GDM1 (cell line): ENCODE results near the gene CTCF.

Experiments used
- DNase-seq: peaks from one replicate; lab custom pipeline; 2025; lab: John Stamatoyannopoulos, UW

Gene CTCF

GRCh38 chr16:67535201-67535600, 27.1 kb upstream of the CTCF start:
- DNase-seq = no peak

- DNase-seq = no peak
Observed at GRCh38 chr16:67537270-67537635, 25.1 kb upstream of the CTCF start.

GRCh38 chr16:67537636-67538591, 24.4 kb upstream of the CTCF start:
- no peak for DNase-seq

GRCh38 chr16:67538666-67539101, 23.6 kb upstream of the CTCF start:
- DNase-seq = no peak

- DNase-seq = no peak
Observed at GRCh38 chr16:67539271-67539670, 23.1 kb upstream of the CTCF start.

GRCh38 chr16:67539691-67540635, 22.4 kb upstream of the CTCF start:
- no peak for DNase-seq

- DNase-seq = no peak
Observed at GRCh38 chr16:67540756-67541155, 21.6 kb upstream of the CTCF start.

GRCh38 chr16:67541391-67542263, 20.7 kb upstream of the CTCF start:
- no peak for DNase-seq

- peak; percentile 69 for DNase-seq
Observed at GRCh38 chr16:67542464-67542863, 19.9 kb upstream of the CTCF start.

GRCh38 chr16:67543036-67543435, 19.3 kb upstream of the CTCF start:
- no peak for DNase-seq

- no peak for DNase-seq
Observed at GRCh38 chr16:67543582-67543981, 18.7 kb upstream of the CTCF start.

GRCh38 chr16:67544329-67544841, 17.9 kb upstream of the CTCF start:
- no peak for DNase-seq

GRCh38 chr16:67544844-67545664, 17.3 kb upstream of the CTCF start:
- no peak for DNase-seq

- DNase-seq = no peak
Observed at GRCh38 chr16:67545665-67546024, 16.7 kb upstream of the CTCF start.

- DNase-seq = no peak
Observed at GRCh38 chr16:67546091-67546501, 16.2 kb upstream of the CTCF start.

- peak; percentile 44 for DNase-seq
Observed at GRCh38 chr16:67546761-67547422, 15.4 kb upstream of the CTCF start.

GRCh38 chr16:67547423-67548264, 14.7 kb upstream of the CTCF start:
- peak; percentile 53 for DNase-seq

GRCh38 chr16:67548265-67549126, 13.8 kb upstream of the CTCF start:
- DNase-seq = no peak
